Activated T-helper 1 cell treated with anti-CD3 and anti-CD28 coated beads, Interleukin-12 subunit alpha, Interleukin-12 subunit beta, Interleukin-2, Interleukin-4 antibody, amounts not matched to agents 30 ng/mL and 10 ng/mL and 1 ng/mL, durations not matched to agents 14 hours and 24 hours and 36 hours (primary cell): Measurements from ENCODE around the gene CLECL1. TPM values are rescaled to one million over a fixed set of nuclear protein-coding genes. Genes with fewer than 3 reads are reported as not detected.
A peak's percentile ranks its signal among the peaks of the same experiment; 100 is the strongest.

Experiments
- DNase-seq: peaks from one replicate; pipeline ENCODE4 v3.0.0; 2021; ENCODE audit warnings: low spot score
- H3K27ac Mint-ChIP-seq: one replicate; pipeline ENCODE4 v1.8.0; 2021; ENCODE audit warnings: mild to moderate bottlenecking, mixed read lengths
- H3K27me3 Mint-ChIP-seq: one replicate; pipeline ENCODE4 v1.8.0; 2022; ENCODE audit warnings: mild to moderate bottlenecking, moderate library complexity, mixed read lengths; ENCODE audit not compliant: insufficient read depth
- H3K36me3 Mint-ChIP-seq: one replicate; pipeline ENCODE4 v1.8.0; 2021; ENCODE audit warnings: low read depth, mixed read lengths
- H3K4me1 Mint-ChIP-seq: one replicate; pipeline ENCODE4 v1.8.0; 2021; ENCODE audit warnings: low read depth, mixed read lengths
- H3K4me3 Mint-ChIP-seq: one replicate; pipeline ENCODE4 v1.8.0; 2021; ENCODE audit warnings: mild to moderate bottlenecking, moderate library complexity, mixed read lengths
- H3K9me3 Mint-ChIP-seq: one replicate; pipeline ENCODE4 v1.8.0; 2021; ENCODE audit warnings: mixed read lengths
- intact Hi-C: fragments of 100-400 bp; cut with micrococcal nuclease; formaldehyde crosslinking; loops from one replicate; pipeline ENCODE4 v1.15.1; 2024
- total RNA-seq: library from RNA; stranded (reverse); gene quantifications from 2 replicates; pipeline ENCODE4 v1.2.3, GENCODE V29; 2022

Gene CLECL1
- total RNA-seq, 1 donor from 2014 or later: 9.1 TPM

GRCh38 chr12:9673404-9674225, 59.3 kb downstream of the CLECL1 start:
- Mint-ChIP-seq H3K36me3 (peaks cover 76% of the 10 kb centered on the region), H3K27me3 (no peaks in the 10 kb centered on the region), H3K9me3 (no peaks in the 10 kb centered on the region), H3K4me3 (peak overlapping the region; percentile 90), H3K4me1 (peaks cover 73% of the 10 kb centered on the region), H3K27ac (peak overlapping the region; percentile 97)
- DNase-seq: no peak
- intact Hi-C loops: loop anchor here (1.0 to 2.0 kb wide), 4 partner anchors 9 to 309 kb away; no protein-coding TSS in a partner anchor

Other genes with a start within 250 kb of the CLECL1 start
- gene KLRB1, start 125.2 kb downstream of the CLECL1 start, total RNA-seq: 0.15 TPM in 1 of 2 replicates, not detected in the other
- 371 and 395 TPM in 2 replicates for gene CLEC2D, start 63.4 kb downstream of the CLECL1 start, total RNA-seq
- gene CD69, start 27.8 kb upstream of the CLECL1 start, total RNA-seq: 90.5 and 93.2 TPM in 2 replicates
- not detected in 2 replicates for gene KLRF1, start 94.4 kb upstream of the CLECL1 start, total RNA-seq
- 13.1 and 14.3 TPM in 2 replicates for gene CLEC2B, start 136.3 kb upstream of the CLECL1 start, total RNA-seq
- not detected in 2 replicates for gene KLRF2, start 148.4 kb upstream of the CLECL1 start, total RNA-seq
- gene CLEC2A, start 199.3 kb upstream of the CLECL1 start, total RNA-seq: not detected in 2 replicates
- not detected in 2 replicates for gene CLEC12A, start 238.3 kb upstream of the CLECL1 start, total RNA-seq